GM06990 (cell line): Measurements from ENCODE around the gene DALRD3.
A peak's percentile ranks its signal among the peaks of the same experiment; 100 is the strongest.

Experiments used
- DNase-seq: peaks from one replicate; pipeline ENCODE4 v3.0.0-alpha.2; 2011; ENCODE audit not compliant: insufficient read length; ENCODE audit errors: extremely low read depth
- H3K27me3 ChIP-seq: replicated peaks from 2 replicates; pipeline ENCODE4 v1.6.0; 2011; ENCODE audit warnings: low read length; ENCODE audit not compliant: control insufficient read depth, insufficient read depth
- H3K36me3 ChIP-seq: 2 replicates; pipeline ENCODE4 v1.5.1; 2011; ENCODE audit warnings: low read length; ENCODE audit not compliant: control insufficient read depth, insufficient read depth
- H3K4me3 ChIP-seq: replicated peaks from 2 replicates; pipeline ENCODE4 v1.5.1; 2011; ENCODE audit warnings: low read depth, mild to moderate bottlenecking, control low read depth, low read length
- TF ChIP-seq, protein P1 (sequence below): IDR thresholded peaks from 2 replicates; pipeline ENCODE4 v1.5.1; 2011; ENCODE audit warnings: low read length, control low read depth, mild to moderate bottlenecking, inconsistent platforms; ENCODE audit not compliant: insufficient read depth, poor library complexity, severe bottlenecking

Gene DALRD3

DNA sequence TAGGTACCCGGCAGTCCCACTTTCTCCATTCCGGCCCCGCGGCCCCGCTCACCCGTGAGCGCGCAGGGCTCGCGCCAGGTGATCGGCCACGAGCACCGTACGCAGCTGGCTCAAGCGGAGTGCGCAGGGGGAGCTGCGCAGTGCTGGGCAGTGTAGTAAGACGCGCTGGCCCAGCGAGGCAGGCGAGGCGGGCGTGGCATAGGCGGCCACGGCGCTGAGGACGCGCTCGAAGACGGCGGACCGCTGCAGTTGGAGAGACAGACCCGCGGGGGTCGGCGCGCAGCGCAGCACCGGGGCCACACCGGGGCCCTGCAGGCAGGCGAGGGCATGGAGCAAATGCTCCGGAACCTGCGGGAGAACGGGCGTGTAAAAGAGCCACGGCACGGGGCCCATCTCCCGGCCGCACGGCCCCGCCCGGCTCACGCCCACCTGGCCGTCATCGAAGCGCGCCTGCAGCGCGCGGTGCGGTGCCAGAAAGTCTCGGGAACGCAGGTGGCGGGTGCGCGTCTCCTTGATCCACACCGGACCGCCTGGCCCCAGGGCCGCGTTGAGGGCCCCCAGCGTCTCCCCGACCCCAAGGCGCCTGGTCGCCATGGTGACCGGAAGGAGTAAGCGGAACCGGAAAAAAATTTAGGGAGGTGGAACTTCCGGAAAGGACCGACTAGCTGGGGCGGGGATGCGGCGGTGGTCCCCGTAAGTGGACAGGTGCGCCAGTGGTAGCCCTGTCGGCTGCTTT is at the start of gene DALRD3:
Gene DALRD3 (minus strand): TSS at position 610 of the 736 bp plus-strand sequence. CDS start 16 bp downstream, at position 594.
- peak; percentile 81 for DNase-seq
- peak within 1 kb of the TSS; percentile 95 for H3K4me3 ChIP-seq

DNA sequence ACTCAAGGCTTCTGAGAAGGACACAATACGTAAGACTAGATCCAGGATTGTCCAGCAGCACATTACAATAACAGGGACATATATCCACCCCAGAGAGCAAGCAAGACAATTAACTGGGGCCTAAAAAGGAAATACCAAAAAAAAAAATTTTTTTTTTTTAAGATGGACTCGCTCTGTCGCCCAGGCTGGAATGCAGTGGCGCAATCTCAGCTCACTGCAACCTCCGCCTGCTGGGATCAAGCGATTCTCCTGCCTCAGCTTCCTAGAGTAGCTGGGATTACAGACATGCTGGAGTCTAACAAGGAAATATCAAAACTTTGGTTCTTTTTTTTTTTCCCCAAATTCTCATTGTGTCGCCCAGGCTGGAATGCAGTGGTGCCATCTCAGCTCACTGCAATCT is 39.6 kb upstream of the DALRD3 start:
- TF ChIP-seq, protein P1, sequence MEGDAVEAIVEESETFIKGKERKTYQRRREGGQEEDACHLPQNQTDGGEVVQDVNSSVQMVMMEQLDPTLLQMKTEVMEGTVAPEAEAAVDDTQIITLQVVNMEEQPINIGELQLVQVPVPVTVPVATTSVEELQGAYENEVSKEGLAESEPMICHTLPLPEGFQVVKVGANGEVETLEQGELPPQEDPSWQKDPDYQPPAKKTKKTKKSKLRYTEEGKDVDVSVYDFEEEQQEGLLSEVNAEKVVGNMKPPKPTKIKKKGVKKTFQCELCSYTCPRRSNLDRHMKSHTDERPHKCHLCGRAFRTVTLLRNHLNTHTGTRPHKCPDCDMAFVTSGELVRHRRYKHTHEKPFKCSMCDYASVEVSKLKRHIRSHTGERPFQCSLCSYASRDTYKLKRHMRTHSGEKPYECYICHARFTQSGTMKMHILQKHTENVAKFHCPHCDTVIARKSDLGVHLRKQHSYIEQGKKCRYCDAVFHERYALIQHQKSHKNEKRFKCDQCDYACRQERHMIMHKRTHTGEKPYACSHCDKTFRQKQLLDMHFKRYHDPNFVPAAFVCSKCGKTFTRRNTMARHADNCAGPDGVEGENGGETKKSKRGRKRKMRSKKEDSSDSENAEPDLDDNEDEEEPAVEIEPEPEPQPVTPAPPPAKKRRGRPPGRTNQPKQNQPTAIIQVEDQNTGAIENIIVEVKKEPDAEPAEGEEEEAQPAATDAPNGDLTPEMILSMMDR = no peak
- Histone ChIP-seq H3K4me3 (no peak overlapping the region), H3K36me3 (peaks cover 18% of the 10 kb centered on the region), H3K27me3 (no peaks in the 10 kb centered on the region)
- DNase-seq = no peak

More for the DNA sequence above, at the start of gene DALRD3:
- TF ChIP-seq, protein P1 = no peak
- H3K36me3 ChIP-seq = peaks cover 30% of the 10 kb centered on the region
- no peaks in the 10 kb centered on the region for H3K27me3 ChIP-seq

DNA sequence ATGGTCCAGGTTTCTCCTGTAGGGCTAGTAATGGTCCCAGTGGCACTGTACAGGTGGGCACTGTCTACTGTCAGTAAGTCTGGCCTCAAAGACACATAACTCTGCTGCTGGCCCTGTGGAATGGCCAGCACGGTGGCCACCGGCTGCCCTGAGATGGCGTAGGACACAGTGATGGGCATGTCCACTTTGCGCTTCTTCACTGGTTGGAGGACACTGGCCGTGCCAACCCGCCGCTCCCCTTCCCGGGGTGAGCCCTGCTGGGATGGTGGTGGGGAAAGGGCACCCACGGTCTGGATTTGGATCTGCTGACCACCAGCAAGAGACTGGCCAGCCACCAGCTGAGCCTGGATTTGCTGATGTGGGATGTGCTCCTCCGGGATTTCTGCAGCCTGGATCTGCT is 38.9 kb upstream of the DALRD3 start:
- H3K36me3 ChIP-seq = peaks cover 19% of the 10 kb centered on the region
- no peaks in the 10 kb centered on the region for H3K27me3 ChIP-seq
- DNase-seq = no peak
- TF ChIP-seq, protein P1 = no peak
- no peak overlapping the region for H3K4me3 ChIP-seq

DNA sequence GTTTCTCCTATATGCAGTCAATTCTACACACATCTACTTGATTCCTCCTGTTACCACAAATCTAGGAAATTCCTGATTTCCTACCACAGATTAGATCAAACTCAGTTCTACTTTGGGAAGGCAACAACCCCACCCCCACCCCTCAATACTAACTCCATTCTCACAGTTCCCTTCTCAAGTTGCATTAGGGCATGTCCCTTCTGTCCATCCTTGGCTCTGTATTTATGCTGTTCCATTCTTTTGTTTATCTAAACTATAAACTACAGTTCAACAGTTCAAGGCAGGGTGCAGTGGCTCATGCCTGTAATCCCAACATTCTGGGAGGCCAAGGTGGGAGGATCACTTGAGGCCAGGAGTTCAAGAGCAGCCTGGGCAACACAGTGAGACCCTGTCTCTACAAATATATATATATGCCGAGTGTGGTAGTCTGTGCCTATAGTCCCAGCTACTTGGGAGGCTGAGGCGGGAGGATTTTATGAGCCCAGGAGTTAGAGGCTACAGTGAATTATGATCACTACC is 36.0 kb upstream of the DALRD3 start:
- Histone ChIP-seq H3K27me3 (no peaks in the 10 kb centered on the region), H3K36me3 (peaks cover 22% of the 10 kb centered on the region), H3K4me3 (no peak overlapping the region)
- TF ChIP-seq, protein P1 = no peak
- no peak for DNase-seq

GRCh38 chr3:49053543-49053942 is 35.2 kb upstream of the DALRD3 start:
- Histone ChIP-seq H3K4me3 (no peak overlapping the region), H3K36me3 (peaks cover 22% of the 10 kb centered on the region), H3K27me3 (no peaks in the 10 kb centered on the region)
- DNase-seq = no peak
- TF ChIP-seq, protein P1 = no peak
